NCI-H1436 treated with DMSO at 0.1 percent for 48 hours (cell line): Measurements from ENCODE around the gene NADK2.

Experiments used
- DNase-seq: peaks from one replicate; lab custom pipeline; 2025; lab: John Stamatoyannopoulos, UW

The NADK2 gene

GRCh38 chr5:36162810-36163486 is 78.8 kb downstream of the NADK2 start:
- no peak for DNase-seq

DNA sequence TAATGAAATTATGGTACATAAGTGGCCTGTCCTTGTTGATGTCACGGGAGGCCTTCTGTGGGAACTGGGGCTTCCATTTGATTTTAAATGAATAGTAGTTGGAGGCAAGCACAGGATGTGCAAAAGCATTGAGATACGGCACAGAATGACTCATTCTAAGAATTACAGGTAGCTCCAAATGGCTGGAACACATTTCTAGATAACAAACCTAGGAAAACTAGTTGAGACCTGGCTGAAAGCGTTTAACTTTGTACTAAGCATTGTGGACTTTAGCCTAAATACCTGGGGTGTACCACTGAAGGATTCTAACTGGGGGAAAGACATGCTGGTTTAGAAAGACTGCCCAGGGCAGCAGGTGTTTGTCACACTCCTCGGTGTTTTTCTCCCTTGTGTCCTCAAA is 80.4 kb downstream of the NADK2 start:
- DNase-seq: no peak

GRCh38 chr5:36160617-36161016 is 81.1 kb downstream of the NADK2 start:
- no peak for DNase-seq

GRCh38 chr5:36158144-36158543 is 83.6 kb downstream of the NADK2 start:
- no peak for DNase-seq

DNA sequence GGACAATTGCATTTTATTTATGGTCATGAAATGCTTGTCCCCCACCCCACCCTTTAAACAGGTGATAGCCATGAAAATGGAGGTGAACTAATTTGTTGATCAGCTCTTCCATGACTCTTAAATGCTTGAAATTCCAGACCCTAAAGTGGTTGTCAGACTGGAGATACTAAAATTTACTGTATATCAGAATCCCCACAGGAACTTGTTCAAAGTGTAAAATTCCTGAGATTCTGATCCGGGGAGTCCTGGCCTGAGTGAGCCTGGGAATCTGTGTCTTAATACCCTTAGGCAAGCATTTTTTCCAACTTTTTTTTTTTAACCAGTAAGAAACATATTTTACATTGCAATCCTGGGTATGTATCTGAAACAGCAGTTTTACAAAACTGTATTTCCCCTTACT is 85.1 kb downstream of the NADK2 start:
- no peak for DNase-seq

- no peak for DNase-seq
Observed at GRCh38 chr5:36156121-36156601, 85.6 kb downstream of the NADK2 start.

DNA sequence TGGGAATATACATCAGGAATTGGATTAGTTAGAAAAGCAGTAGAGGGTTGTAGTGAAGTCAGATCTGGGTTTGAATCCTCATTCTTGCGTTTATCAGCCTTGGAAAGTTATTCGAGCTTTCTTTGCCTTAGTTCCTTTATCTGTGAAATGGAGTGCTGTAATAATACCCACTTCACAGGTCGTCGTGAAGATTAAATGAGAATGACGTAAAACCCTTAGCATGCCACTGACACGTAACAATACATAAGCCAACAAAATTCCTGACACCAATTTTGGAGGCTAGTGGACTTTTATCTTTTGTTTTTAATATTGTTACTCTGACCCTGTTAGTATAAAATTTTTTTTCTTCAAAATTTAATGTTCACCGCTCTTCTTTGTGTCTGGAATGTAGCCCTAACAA is 86.4 kb downstream of the NADK2 start:
- DNase-seq: no peak

DNA sequence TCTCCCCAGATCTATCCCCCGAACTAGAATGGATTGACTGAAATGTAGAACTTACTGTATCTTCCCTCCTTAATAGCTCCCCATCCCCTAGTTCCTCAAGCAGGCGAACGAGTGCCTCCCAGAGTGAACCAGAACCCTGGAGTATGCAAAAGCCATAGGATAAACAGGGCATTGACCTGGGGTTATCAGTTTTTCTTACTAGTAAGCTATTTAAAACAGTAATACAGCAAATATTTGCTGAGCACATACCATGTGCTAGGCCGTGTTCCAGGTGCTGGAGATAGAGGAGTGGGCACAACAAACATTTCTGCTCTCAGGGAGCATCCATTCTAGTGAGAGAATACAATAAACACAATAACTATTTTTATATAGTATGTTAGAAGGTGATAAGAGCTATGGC is 88.0 kb downstream of the NADK2 start:
- DNase-seq: no peak

GRCh38 chr5:36153298-36153677 is 88.4 kb downstream of the NADK2 start:
- DNase-seq: no peak

DNA sequence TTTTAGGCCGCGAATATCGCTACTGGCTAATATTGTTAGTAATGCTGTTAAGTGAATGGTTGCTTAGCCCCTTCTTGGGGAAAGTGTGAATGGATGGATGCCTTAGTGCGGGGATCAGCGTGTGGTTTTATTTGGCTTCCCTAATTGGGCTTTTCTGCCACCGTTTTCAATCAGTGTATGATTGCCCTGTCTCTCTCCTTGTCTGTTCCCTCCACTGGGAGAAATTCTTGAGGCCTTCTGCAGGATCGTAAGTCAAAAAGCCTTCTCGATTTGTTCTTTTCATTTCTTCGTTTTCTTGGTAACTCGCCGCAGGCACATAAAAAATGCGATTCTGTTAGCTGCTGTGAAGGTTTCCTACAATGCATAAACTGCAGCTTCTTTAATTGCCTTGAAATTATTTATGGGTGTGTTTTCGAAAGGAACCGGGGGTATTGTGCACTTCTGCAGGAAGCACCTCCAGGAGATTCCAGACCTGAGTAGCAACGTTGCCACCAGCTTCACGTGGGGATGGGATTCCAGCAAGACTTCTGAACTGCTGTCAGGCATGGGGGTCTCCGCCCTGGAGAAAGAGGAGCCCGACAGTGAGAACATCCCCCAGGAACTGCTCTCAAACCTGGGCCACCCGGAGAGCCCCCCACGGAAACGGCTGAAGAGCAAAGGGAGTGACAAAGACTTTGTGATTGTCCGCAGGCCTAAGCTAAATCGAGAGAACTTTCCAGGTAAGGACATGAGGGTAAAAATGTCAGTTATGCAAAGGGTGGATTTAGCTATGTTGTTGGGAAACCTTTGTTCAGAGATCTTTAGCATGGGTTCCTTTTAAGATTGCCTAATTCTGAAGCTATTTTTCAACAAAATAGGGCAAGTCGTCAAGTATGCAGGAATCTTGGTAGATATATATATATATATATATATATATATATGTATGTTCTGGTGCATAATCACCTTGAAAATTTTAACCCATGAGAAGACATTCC is 89.1 kb downstream of the NADK2 start:
- DNase-seq: no peak

- peak; percentile 84 for DNase-seq
Observed at GRCh38 chr5:36151434-36152323, 90.0 kb downstream of the NADK2 start, which contains the start of the genes LMBRD2 and SKP2. Gene LMBRD2 (minus strand): TSS chr5:36151887. CDS start chr5:36143349, 8,538 bp downstream. Gene SKP2 (plus strand): TSS chr5:36152111. CDS start chr5:36152263, 152 bp downstream.

GRCh38 chr5:36150676-36151433 is 90.9 kb downstream of the NADK2 start:
- no peak for DNase-seq

DNA sequence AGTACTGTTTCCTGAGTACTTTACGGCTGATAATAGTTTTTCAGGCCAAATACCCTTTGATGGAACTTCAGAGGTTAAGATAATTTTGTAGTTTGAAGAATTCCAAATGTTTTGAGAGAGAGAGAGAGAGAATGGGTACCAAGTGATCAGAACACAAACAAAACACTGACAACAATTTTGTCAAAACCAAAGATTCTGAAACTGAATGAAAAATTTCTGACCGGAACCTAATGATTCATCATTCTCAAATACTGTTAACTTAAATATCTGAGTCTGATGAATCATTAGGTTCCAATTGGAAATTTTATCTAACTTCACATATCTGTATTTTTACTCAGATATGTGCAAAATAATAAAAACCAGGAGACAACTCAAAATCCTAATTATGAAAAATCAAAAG is 94.0 kb downstream of the NADK2 start:
- no peak for DNase-seq

DNA sequence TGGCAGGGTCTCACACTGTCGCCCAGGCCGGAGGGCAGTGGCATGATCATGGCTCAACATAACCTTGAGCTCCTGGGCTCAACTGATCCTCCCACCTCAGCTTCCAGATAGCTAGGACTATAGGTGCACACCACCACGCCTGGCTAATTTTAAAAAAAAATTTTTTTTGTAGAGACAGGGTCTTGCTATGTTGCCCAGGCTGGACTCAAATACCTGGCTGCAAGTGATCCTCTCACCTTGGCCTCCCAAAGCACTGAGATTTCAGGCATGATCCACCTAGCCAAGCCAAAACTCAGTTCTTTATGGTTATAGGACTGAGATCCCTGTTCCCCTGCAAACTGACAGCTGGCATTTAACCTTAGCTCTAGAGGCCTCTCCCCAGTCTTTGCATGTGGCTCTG is 95.3 kb downstream of the NADK2 start:
- DNase-seq: no peak

DNA sequence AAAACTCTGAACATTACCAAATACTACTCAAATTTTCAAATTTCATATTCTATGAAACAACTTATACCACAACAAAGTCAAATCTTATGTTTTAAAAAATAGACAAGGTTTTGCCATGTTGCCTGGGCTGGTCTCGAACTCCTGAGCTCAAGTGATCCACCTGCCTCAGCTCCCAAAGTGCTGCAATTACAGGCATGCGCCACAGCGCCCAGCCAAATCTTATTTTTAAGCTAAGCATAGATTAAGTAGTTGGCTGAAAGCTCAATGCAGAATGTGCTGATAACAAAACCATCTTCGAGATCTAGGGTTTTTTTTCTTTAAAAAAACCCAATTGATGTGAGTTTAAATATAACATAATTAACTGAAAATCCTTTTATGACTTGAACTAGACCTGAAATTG is 96.4 kb downstream of the NADK2 start:
- DNase-seq: no peak
